ENCODE data around the gene PBXIP1. TPM values are rescaled to one million over a fixed set of nuclear protein-coding genes. Genes with fewer than 3 reads are reported as not detected.

The PBXIP1 gene
- total and polyA plus RNA-seq, 10 of the 15 experiments (the other 5 are each of a cell fraction or from before 2014, with no cell fraction given), result 0.63 to 25.6 (median 15.4) TPM

DNA sequence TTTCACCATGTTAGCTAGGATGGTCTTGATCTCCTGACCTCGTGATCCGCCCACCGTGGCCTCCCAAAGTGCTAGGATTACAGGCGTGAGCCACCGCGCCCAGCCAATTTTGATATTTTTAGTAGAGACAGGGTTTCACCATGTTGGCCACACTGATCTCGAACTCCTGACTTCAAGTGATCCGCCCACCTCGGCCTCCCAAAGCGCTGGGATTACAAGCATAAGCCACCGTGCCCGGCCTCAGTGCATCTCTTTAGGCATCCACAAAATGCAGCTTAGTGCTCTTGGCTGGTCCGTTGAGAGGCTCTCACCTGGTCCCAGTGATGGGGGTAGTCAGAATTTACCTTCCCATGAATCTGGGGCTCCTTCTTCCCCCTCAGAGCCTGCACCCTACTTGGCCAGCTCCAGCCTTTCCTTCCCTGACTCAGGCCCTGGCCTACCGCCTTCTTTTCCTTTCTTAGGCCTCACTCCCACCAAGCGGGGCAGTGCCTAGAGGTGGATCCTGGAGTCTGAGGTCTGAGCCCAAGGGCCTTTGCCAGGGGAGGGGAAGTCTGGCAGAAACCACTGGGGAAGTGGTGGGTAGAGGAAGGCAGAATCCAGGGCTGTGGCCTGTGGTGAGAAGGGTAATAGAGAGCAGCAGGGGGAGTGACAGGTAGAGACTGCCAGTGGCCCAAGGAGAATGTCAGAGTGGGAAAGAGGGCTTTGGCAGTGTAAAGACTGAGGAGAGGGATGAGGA lies 41.2 kb upstream of the PBXIP1 start:
- no peaks in the 10 kb centered on the region for H3K36me3 ChIP-seq (ENCODE audit: control insufficient read depth in 2 of 2, insufficient read depth in 2 of 2, low read length in 1 of 2)
- H3K27me3 ChIP-seq (replicated peaks in 1 of 2; ENCODE audit: control insufficient read depth in 2 of 2, insufficient read depth in 2 of 2, low read length in 1 of 2), result no peaks in the 10 kb centered on the region
- H4K20me1 ChIP-seq (ENCODE audit: control insufficient read depth, insufficient read depth), result no peaks in the 10 kb centered on the region
- peaks cover 12% of the 10 kb centered on the region for H3K4me1 ChIP-seq (ENCODE audit: control insufficient read depth, insufficient read depth, low read length)
- FAIRE-seq, result no peak
- no peak overlapping the region for H3K4me2 ChIP-seq (ENCODE audit: control insufficient read depth, insufficient read depth)
- BruUV-seq (replicated peaks), result no TSS peak
- no peak for DNase-seq (ENCODE audit: low read depth, low spot score)
- no peaks in the 10 kb centered on the region for H3K9me3 ChIP-seq (replicated peaks; ENCODE audit: control insufficient read depth, insufficient read depth, low read length)
- H3K9ac ChIP-seq (ENCODE audit: control insufficient read depth, insufficient read depth, low read length), result no peak overlapping the region
- in situ Hi-C loops (cut with MboI) (no loop called here), intact Hi-C loops (cut with micrococcal nuclease; ENCODE audit: unreplicated experiment) (no loop called here)
- no peak for ATAC-seq
- peaks cover 2% of the 10 kb centered on the region for H3K79me2 ChIP-seq (ENCODE audit: control insufficient read depth, insufficient read depth, low read length)
- ChIA-PET POLR2A (interaction anchor here (0.6 to 3.4 kb wide), 7 partner anchors 13 to 399 kb away, joined by 3 to 13 read pairs (median 5); partner anchors contain the start of genes FLAD1, PYGO2 and SHC1), CTCF (interaction anchor here (0.6 to 11.0 kb wide), 7 partner anchors 16 to 438 kb away, joined by 3 to 226 read pairs (median 4); partner anchors contain the start of genes CKS1B, FLAD1, PBXIP1 and SHC1), SMC1A (ENCODE audit: uncharacterized antibody, unreplicated experiment) (interaction anchor here (1.9 to 8.1 kb wide), 4 partner anchors 14 to 41 kb away, joined by 7 to 69 read pairs (median 19); partner anchors contain the start of genes CKS1B, FLAD1, PBXIP1 and SHC1), RAD21 (ENCODE audit: unreplicated experiment) (interaction anchor here (0.6 to 3.0 kb wide), 4 partner anchors 21 to 392 kb away, joined by 3 to 12 read pairs (median 4); partner anchors contain the start of gene SHC1)
- H3K27ac ChIP-seq (ENCODE audit: control insufficient read depth, insufficient read depth), result no peak overlapping the region
- 91% methylated on average over 15 of the region's 15 CpGs for WGBS (ENCODE audit: insufficient coverage, insufficient replicate concordance, low lambda C conversion rate, missing lambda C conversion rate)
- H2AFZ ChIP-seq (ENCODE audit: control insufficient read depth, low read depth, low read length), result no peak overlapping the region
- H3K4me3 ChIP-seq, result no peak overlapping the region
- no peak for TF ChIP-seq NR2F1 (conservative IDR thresholded peaks at IDR 0.05)
- TF ChIP-seq SPI1 (IDR thresholded peaks at IDR 0.05; ENCODE audit: borderline replicate concordance, insufficient read depth, low read depth, low read length), result no peak; the same call in 1 of the 2 replicates
- TF ChIP-seq YY1 (IDR thresholded peaks at IDR 0.05; ENCODE audit: low read depth, low read length), result no peak
- TF ChIP-seq NFYB (IDR thresholded peaks at IDR 0.05; ENCODE audit: insufficient read depth, low read depth, low read length), result no peak
- TF ChIP-seq FOXK2 (IDR thresholded peaks at IDR 0.05), result no peak
- TF ChIP-seq DPF2 (IDR thresholded peaks at IDR 0.05), result no peak
- TF ChIP-seq MTA3 (IDR thresholded peaks at IDR 0.05; ENCODE audit: borderline replicate concordance, low read length), result no peak
- no peak for TF ChIP-seq SREBF1 (IDR thresholded peaks at IDR 0.05; ENCODE audit: low read length)
- TF ChIP-seq RAD21 (IDR thresholded peaks at IDR 0.05; ENCODE audit: insufficient read depth, low read depth, low read length), result no peak
- TF ChIP-seq, protein P1, sequence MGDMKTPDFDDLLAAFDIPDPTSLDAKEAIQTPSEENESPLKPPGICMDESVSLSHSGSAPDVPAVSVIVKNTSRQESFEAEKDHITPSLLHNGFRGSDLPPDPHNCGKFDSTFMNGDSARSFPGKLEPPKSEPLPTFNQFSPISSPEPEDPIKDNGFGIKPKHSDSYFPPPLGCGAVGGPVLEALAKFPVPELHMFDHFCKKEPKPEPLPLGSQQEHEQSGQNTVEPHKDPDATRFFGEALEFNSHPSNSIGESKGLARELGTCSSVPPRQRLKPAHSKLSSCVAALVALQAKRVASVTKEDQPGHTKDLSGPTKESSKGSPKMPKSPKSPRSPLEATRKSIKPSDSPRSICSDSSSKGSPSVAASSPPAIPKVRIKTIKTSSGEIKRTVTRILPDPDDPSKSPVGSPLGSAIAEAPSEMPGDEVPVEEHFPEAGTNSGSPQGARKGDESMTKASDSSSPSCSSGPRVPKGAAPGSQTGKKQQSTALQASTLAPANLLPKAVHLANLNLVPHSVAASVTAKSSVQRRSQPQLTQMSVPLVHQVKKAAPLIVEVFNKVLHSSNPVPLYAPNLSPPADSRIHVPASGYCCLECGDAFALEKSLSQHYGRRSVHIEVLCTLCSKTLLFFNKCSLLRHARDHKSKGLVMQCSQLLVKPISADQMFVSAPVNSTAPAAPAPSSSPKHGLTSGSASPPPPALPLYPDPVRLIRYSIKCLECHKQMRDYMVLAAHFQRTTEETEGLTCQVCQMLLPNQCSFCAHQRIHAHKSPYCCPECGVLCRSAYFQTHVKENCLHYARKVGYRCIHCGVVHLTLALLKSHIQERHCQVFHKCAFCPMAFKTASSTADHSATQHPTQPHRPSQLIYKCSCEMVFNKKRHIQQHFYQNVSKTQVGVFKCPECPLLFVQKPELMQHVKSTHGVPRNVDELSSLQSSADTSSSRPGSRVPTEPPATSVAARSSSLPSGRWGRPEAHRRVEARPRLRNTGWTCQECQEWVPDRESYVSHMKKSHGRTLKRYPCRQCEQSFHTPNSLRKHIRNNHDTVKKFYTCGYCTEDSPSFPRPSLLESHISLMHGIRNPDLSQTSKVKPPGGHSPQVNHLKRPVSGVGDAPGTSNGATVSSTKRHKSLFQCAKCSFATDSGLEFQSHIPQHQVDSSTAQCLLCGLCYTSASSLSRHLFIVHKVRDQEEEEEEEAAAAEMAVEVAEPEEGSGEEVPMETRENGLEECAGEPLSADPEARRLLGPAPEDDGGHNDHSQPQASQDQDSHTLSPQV (IDR thresholded peaks at IDR 0.05), result no peak
- TF ChIP-seq, protein P2, sequence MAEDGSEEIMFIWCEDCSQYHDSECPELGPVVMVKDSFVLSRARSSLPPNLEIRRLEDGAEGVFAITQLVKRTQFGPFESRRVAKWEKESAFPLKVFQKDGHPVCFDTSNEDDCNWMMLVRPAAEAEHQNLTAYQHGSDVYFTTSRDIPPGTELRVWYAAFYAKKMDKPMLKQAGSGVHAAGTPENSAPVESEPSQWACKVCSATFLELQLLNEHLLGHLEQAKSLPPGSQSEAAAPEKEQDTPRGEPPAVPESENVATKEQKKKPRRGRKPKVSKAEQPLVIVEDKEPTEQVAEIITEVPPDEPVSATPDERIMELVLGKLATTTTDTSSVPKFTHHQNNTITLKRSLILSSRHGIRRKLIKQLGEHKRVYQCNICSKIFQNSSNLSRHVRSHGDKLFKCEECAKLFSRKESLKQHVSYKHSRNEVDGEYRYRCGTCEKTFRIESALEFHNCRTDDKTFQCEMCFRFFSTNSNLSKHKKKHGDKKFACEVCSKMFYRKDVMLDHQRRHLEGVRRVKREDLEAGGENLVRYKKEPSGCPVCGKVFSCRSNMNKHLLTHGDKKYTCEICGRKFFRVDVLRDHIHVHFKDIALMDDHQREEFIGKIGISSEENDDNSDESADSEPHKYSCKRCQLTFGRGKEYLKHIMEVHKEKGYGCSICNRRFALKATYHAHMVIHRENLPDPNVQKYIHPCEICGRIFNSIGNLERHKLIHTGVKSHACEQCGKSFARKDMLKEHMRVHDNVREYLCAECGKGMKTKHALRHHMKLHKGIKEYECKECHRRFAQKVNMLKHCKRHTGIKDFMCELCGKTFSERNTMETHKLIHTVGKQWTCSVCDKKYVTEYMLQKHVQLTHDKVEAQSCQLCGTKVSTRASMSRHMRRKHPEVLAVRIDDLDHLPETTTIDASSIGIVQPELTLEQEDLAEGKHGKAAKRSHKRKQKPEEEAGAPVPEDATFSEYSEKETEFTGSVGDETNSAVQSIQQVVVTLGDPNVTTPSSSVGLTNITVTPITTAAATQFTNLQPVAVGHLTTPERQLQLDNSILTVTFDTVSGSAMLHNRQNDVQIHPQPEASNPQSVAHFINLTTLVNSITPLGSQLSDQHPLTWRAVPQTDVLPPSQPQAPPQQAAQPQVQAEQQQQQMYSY (CRISPR knock-in tag; IDR thresholded peaks at IDR 0.05), result no peak
- TF ChIP-seq, protein P3, sequence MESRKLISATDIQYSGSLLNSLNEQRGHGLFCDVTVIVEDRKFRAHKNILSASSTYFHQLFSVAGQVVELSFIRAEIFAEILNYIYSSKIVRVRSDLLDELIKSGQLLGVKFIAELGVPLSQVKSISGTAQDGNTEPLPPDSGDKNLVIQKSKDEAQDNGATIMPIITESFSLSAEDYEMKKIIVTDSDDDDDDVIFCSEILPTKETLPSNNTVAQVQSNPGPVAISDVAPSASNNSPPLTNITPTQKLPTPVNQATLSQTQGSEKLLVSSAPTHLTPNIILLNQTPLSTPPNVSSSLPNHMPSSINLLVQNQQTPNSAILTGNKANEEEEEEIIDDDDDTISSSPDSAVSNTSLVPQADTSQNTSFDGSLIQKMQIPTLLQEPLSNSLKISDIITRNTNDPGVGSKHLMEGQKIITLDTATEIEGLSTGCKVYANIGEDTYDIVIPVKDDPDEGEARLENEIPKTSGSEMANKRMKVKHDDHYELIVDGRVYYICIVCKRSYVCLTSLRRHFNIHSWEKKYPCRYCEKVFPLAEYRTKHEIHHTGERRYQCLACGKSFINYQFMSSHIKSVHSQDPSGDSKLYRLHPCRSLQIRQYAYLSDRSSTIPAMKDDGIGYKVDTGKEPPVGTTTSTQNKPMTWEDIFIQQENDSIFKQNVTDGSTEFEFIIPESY (IDR thresholded peaks at IDR 0.05), result no peak
- no peak for TF ChIP-seq TCF3 (IDR thresholded peaks at IDR 0.05; ENCODE audit: borderline replicate concordance, insufficient read depth, low read depth, low read length)
- no peak; the same call in 1 of the 2 replicates for TF ChIP-seq EED (IDR thresholded peaks at IDR 0.05; ENCODE audit: low read depth)
